ENCODE results near the gene PCP4L1.
"Not testable (repeated sequence)": the region's sequence is repeated elsewhere in the genome, so short reads cannot be mapped to it uniquely, and the experiment has no call there.

Gene PCP4L1

GRCh38 chr1:161273402-161273801 lies 14.9 kb downstream of the PCP4L1 start:
- no peak for DNase-seq

GRCh38 chr1:161274874-161275273 lies 16.3 kb downstream of the PCP4L1 start:
- peak; percentile 54 for DNase-seq

- DNase-seq = no peak
These were observed 24.4 kb downstream of the PCP4L1 start for GRCh38 chr1:161282991-161283390.

GRCh38 chr1:161285113-161285512 lies 26.6 kb downstream of the PCP4L1 start:
- DNase-seq = no peak

- DNase-seq = no peak
These were observed 27.0 kb downstream of the PCP4L1 start for GRCh38 chr1:161285521-161285920.

GRCh38 chr1:161287482-161288054 lies 29.0 kb downstream of the PCP4L1 start:
- no peak for DNase-seq

GRCh38 chr1:161290779-161291178 lies 32.2 kb downstream of the PCP4L1 start:
- DNase-seq = no peak

GRCh38 chr1:161297415-161297814 lies 38.9 kb downstream of the PCP4L1 start:
- no peak for DNase-seq

GRCh38 chr1:161298116-161298515 lies 39.6 kb downstream of the PCP4L1 start:
- no peak for DNase-seq

- DNase-seq = no peak
These were observed 40.8 kb downstream of the PCP4L1 start for GRCh38 chr1:161299347-161299746.

- no peak for DNase-seq
These were observed 41.9 kb downstream of the PCP4L1 start for GRCh38 chr1:161300478-161300877.

- no peak for DNase-seq
These were observed 46.7 kb downstream of the PCP4L1 start for GRCh38 chr1:161304927-161305866.

- peak; percentile 49 for DNase-seq
These were observed 47.4 kb downstream of the PCP4L1 start for GRCh38 chr1:161305867-161306519.

- peak; percentile 61 for DNase-seq
These were observed 48.8 kb downstream of the PCP4L1 start for GRCh38 chr1:161307230-161307768.

GRCh38 chr1:161307892-161308638 lies 49.5 kb downstream of the PCP4L1 start:
- DNase-seq = no peak

- DNase-seq = no peak
These were observed 51.3 kb downstream of the PCP4L1 start, which contains the start of gene MPZ for GRCh38 chr1:161309868-161310267. MPZ (minus strand) TSS chr1:161309968; CDS start chr1:161309905, 63 bp downstream.

- DNase-seq = no peak
These were observed 53.1 kb downstream of the PCP4L1 start for GRCh38 chr1:161311595-161312181.

GRCh38 chr1:161313554-161314200 lies 55.1 kb downstream of the PCP4L1 start:
- no peak for DNase-seq

- peak; percentile 82 for DNase-seq
These were observed 55.8 kb downstream of the PCP4L1 start, which contains the start of gene SDHC for GRCh38 chr1:161314201-161314981. SDHC (plus strand) TSS chr1:161314381; CDS start chr1:161314406, 25 bp downstream.

GRCh38 chr1:161315841-161316674 lies 57.5 kb downstream of the PCP4L1 start:
- not testable (repeated sequence) for DNase-seq
